GM19239 (cell line): ENCODE results near the gene ACSF3.

Source experiments
- DNase-seq: peaks from one replicate; pipeline ENCODE4 v3.0.0; 2011; ENCODE audit warnings: low spot score; ENCODE audit not compliant: insufficient read length
- FAIRE-seq: peaks from 2 replicates; lab custom pipeline; 2011; peaks lifted over from hg19 to GRCh38; lab: Jason Lieb, UNC

The ACSF3 gene

GRCh38 chr16:89093602-89094251, at the start of gene ACSF3:
Gene ACSF3, plus strand, starts transcription at chr16:89093852. Its CDS starts 6,830 bp downstream, at chr16:89100682.
- FAIRE-seq, result no peak
- peak; percentile 92 for DNase-seq

- no peak for FAIRE-seq
- no peak for DNase-seq
Measured at GRCh38 chr16:89044418-89045180, 49.1 kb upstream of the ACSF3 start.

- no peak for FAIRE-seq
- no peak for DNase-seq
Measured at GRCh38 chr16:89045181-89045815, 48.4 kb upstream of the ACSF3 start.

- DNase-seq (no peak), FAIRE-seq (no peak)
Measured at GRCh38 chr16:89045881-89046280, 47.8 kb upstream of the ACSF3 start.

GRCh38 chr16:89046491-89046890, 47.2 kb upstream of the ACSF3 start:
- FAIRE-seq (no peak), DNase-seq (no peak)

- no peak for FAIRE-seq
- DNase-seq, result no peak
Measured at GRCh38 chr16:89047331-89048089, 46.1 kb upstream of the ACSF3 start.

GRCh38 chr16:89048090-89048725, 45.4 kb upstream of the ACSF3 start:
- no peak for DNase-seq
- no peak for FAIRE-seq

- no peak for FAIRE-seq
- DNase-seq, result no peak
Measured at GRCh38 chr16:89048871-89049422, 44.7 kb upstream of the ACSF3 start.

- FAIRE-seq (no peak), DNase-seq (no peak)
Measured at GRCh38 chr16:89049484-89050118, 44.1 kb upstream of the ACSF3 start.

GRCh38 chr16:89050119-89050867, 43.4 kb upstream of the ACSF3 start:
- FAIRE-seq (no peak), DNase-seq (no peak)

GRCh38 chr16:89050868-89051311, 42.8 kb upstream of the ACSF3 start:
- DNase-seq, result no peak
- no peak for FAIRE-seq

- FAIRE-seq (no peak), DNase-seq (no peak)
Measured at GRCh38 chr16:89051521-89052166, 42.0 kb upstream of the ACSF3 start.

- FAIRE-seq, result no peak
- no peak for DNase-seq
Measured at GRCh38 chr16:89052191-89052889, 41.3 kb upstream of the ACSF3 start.

- FAIRE-seq (no peak), DNase-seq (no peak)
Measured at GRCh38 chr16:89052890-89053724, 40.5 kb upstream of the ACSF3 start.

GRCh38 chr16:89053725-89054029, 40.0 kb upstream of the ACSF3 start:
- DNase-seq (no peak), FAIRE-seq (no peak)

- no peak for FAIRE-seq
Measured at GRCh38 chr16:89054261-89054661, 39.4 kb upstream of the ACSF3 start.

GRCh38 chr16:89054714-89055113, 38.9 kb upstream of the ACSF3 start:
- no peak for FAIRE-seq
- DNase-seq, result no peak

More at GRCh38 chr16:89054261-89054661, 39.4 kb upstream of the ACSF3 start:
- no peak for DNase-seq
